Right lung (tissue), 10 donors: ENCODE data around the gene ZNF292. TPM values are rescaled to one million over a fixed set of nuclear protein-coding genes. Genes with fewer than 3 reads are reported as not detected.
"Not testable (repeated sequence)": the region's sequence is repeated elsewhere in the genome, so short reads cannot be mapped to it uniquely, and the experiment has no call there.

Experiments used
- DNase-seq, 2 donors: peaks; one replicate each; pipeline ENCODE4 v3.0.0-alpha.2; 2013
- long read RNA-seq, 8 donors: transcript quantifications; one replicate each; lab custom pipeline, GENCODE V29; 2026
- polyA plus RNA-seq, 5 donors: library from polyadenylated mRNA; unstranded; fragments of 120-200 nt; gene quantifications; one replicate each; pipeline versions ENCODE4 v1.2.1 to v1.2.3, GENCODE V29; 2013; ENCODE audit warnings: inconsistent platforms in 1 of 5, low replicate concordance in 1 of 5; ENCODE audit not compliant: insufficient read length in 5 of 5, insufficient read depth in 1 of 5

Gene ZNF292
- 10 to 100 TPM; 29.2 to 61.6 (median 52.6) TPM for polyA plus RNA-seq
- long read RNA-seq, donor 1, full-length matches to known transcripts = 6 of 6 reads
- long read RNA-seq, donor 1, partial matches to known transcripts = 0 of 6 reads
- long read RNA-seq, donor 1, other reads (novel, unspliced or antisense) = 0 of 6 reads
- long read RNA-seq, donor 2, full-length matches to known transcripts = 7 of 7 reads
- long read RNA-seq, donor 2, partial matches to known transcripts = 0 of 7 reads
- long read RNA-seq, donor 2, other reads (novel, unspliced or antisense) = 0 of 7 reads
- long read RNA-seq, donor 3, full-length matches to known transcripts = 2 of 2 reads
- long read RNA-seq, donor 3, partial matches to known transcripts = 0 of 2 reads
- long read RNA-seq, donor 3, other reads (novel, unspliced or antisense) = 0 of 2 reads
- long read RNA-seq, donor 4, full-length matches to known transcripts = 7 of 7 reads
- long read RNA-seq, donor 4, partial matches to known transcripts = 0 of 7 reads
- long read RNA-seq, donor 4, other reads (novel, unspliced or antisense) = 0 of 7 reads
- long read RNA-seq, donor 5, full-length matches to known transcripts = 12 of 12 reads
- long read RNA-seq, donor 5, partial matches to known transcripts = 0 of 12 reads
- long read RNA-seq, donor 5, other reads (novel, unspliced or antisense) = 0 of 12 reads
- long read RNA-seq, donor 6, full-length matches to known transcripts = 6 of 6 reads
- long read RNA-seq, donor 6, partial matches to known transcripts = 0 of 6 reads
- long read RNA-seq, donor 6, other reads (novel, unspliced or antisense) = 0 of 6 reads
- long read RNA-seq, donor 7, full-length matches to known transcripts = 8 of 15 reads
- long read RNA-seq, donor 7, partial matches to known transcripts = 7 of 15 reads
- long read RNA-seq, donor 7, other reads (novel, unspliced or antisense) = 0 of 15 reads
- long read RNA-seq, donor 8 = 0 reads

GRCh38 chr6:87154993-87155841 lies at the start of gene ZNF292:
ZNF292 (plus strand) TSS chr6:87155565; CDS start chr6:87155592, 27 bp downstream.
- peak; percentile 95 to 96 for DNase-seq

- no peak for DNase-seq
Measured at GRCh38 chr6:87105823-87106222, 49.5 kb upstream of the ZNF292 start.

GRCh38 chr6:87110636-87111035 lies 44.7 kb upstream of the ZNF292 start:
- DNase-seq = no peak

GRCh38 chr6:87115402-87116135 lies 39.8 kb upstream of the ZNF292 start:
- DNase-seq = no peak

- no peak for DNase-seq
Measured at GRCh38 chr6:87116922-87117321, 38.4 kb upstream of the ZNF292 start.

GRCh38 chr6:87118054-87118453 lies 37.3 kb upstream of the ZNF292 start:
- DNase-seq = no peak

- DNase-seq = no peak
Measured at GRCh38 chr6:87122477-87122876, 32.9 kb upstream of the ZNF292 start.

GRCh38 chr6:87124074-87124473 lies 31.3 kb upstream of the ZNF292 start:
- DNase-seq = no peak

GRCh38 chr6:87126501-87126900 lies 28.9 kb upstream of the ZNF292 start:
- no peak for DNase-seq

GRCh38 chr6:87127737-87128136 lies 27.6 kb upstream of the ZNF292 start:
- no peak for DNase-seq

- no peak for DNase-seq
Measured at GRCh38 chr6:87136963-87137362, 18.4 kb upstream of the ZNF292 start.

GRCh38 chr6:87139236-87139635 lies 16.1 kb upstream of the ZNF292 start:
- no peak for DNase-seq

- DNase-seq = not testable (repeated sequence)
Measured at GRCh38 chr6:87139927-87140326, 15.4 kb upstream of the ZNF292 start.

- DNase-seq = no peak
Measured at GRCh38 chr6:87146363-87146762, 9.0 kb upstream of the ZNF292 start.

GRCh38 chr6:87150406-87150805 lies 5.0 kb upstream of the ZNF292 start:
- DNase-seq = no peak

- no peak for DNase-seq
Measured at GRCh38 chr6:87151471-87151780, 3.9 kb upstream of the ZNF292 start.

- DNase-seq = peak; percentile 60 to 74
Measured at GRCh38 chr6:87151781-87152525, 3.4 kb upstream of the ZNF292 start.

GRCh38 chr6:87152526-87152955 lies 2.8 kb upstream of the ZNF292 start:
- DNase-seq = no peak

- DNase-seq = no peak
Measured at GRCh38 chr6:87154641-87154992, 748 bp upstream of the ZNF292 start.
